IMR-90 (cell line): ENCODE data around the gene XRCC4. TPM values are rescaled to one million over a fixed set of nuclear protein-coding genes. Genes with fewer than 3 reads are reported as not detected.

Source experiments
- ATAC-seq: fragments of 200-7000 bp; cut with Tn5 transposase; 2 replicates; pipeline ENCODE4 v1.9.1; 2020; ENCODE audit warnings: low read depth, mild to moderate bottlenecking, moderate library complexity
- BruUV-seq: library from RNA; stranded (reverse); fragments of 400-500 nt; replicated peaks from 2 replicates; lab custom pipeline; 2021; lab: Mats Ljungman, UMichigan
- CTCF ChIA-PET: fragments of 300-600 bp; formaldehyde crosslinking; extraction: SDS; loops from one replicate; lab custom pipeline; 2021; ENCODE audit warnings: antibody characterized with exemption; lab: Yijun Ruan, JAX
- POLR2A ChIA-PET: fragments of 300-600 bp; sonication (Branson Sonifier 250); formaldehyde crosslinking; loops from one replicate; lab custom pipeline; 2022; ENCODE audit warnings: antibody characterized with exemption; ENCODE audit not compliant: unreplicated experiment; lab: Charles Lee
- DNase-seq: peaks from one replicate; pipeline ENCODE4 v3.0.0; 2013
- H2AFZ ChIP-seq: replicated peaks from 2 replicates; pipeline ENCODE3; 2013; ENCODE audit warnings: low read length, mild to moderate bottlenecking; ENCODE audit not compliant: poor library complexity
- H2AK5ac ChIP-seq: 2 replicates; pipeline ENCODE4 v1.6.1; 2013; ENCODE audit warnings: low read depth, low read length, inconsistent platforms
- H2AK9ac ChIP-seq: replicated peaks from 2 replicates; pipeline ENCODE3; 2013; ENCODE audit warnings: mild to moderate bottlenecking, low read depth, low read length, moderate library complexity; ENCODE audit not compliant: poor library complexity
- H2BK120ac ChIP-seq: 2 replicates; pipeline ENCODE4 v1.6.1; 2013; ENCODE audit warnings: low read depth, low read length, inconsistent platforms
- H2BK15ac ChIP-seq: 3 replicates; pipeline ENCODE4 v1.6.1; 2013; ENCODE audit warnings: low read depth, low read length, inconsistent platforms
- H2BK20ac ChIP-seq: 2 replicates; pipeline ENCODE4 v1.6.1; 2013; ENCODE audit warnings: low read depth, mild to moderate bottlenecking, inconsistent platforms, low read length, moderate library complexity
- H2BK5ac ChIP-seq: 2 replicates; pipeline ENCODE4 v1.6.1; 2013; ENCODE audit warnings: mild to moderate bottlenecking, low read depth, low read length, inconsistent platforms; ENCODE audit not compliant: poor library complexity, severe bottlenecking
- H3K14ac ChIP-seq: replicated peaks from 2 replicates; pipeline ENCODE4 v1.6.1; 2013; ENCODE audit warnings: low read depth, low read length, inconsistent platforms
- H3K18ac ChIP-seq: 2 replicates; pipeline ENCODE4 v1.6.1; 2013; ENCODE audit warnings: low read depth, low read length, control low read depth
- H3K23ac ChIP-seq: 2 replicates; pipeline ENCODE4 v1.6.1; 2013; ENCODE audit warnings: low read depth, low read length, inconsistent platforms
- H3K27ac ChIP-seq: 2 replicates; pipeline ENCODE4 v1.5.1; 2013; ENCODE audit warnings: mild to moderate bottlenecking, control low read depth, low read length; ENCODE audit not compliant: insufficient read depth
- H3K27me3 ChIP-seq: 2 replicates; pipeline ENCODE4 v1.6.1; 2013; ENCODE audit warnings: low read length; ENCODE audit not compliant: control insufficient read depth, insufficient read depth
- H3K36me3 ChIP-seq: 2 replicates; pipeline ENCODE4 v1.6.1; 2013; ENCODE audit warnings: low read length, mixed read lengths; ENCODE audit not compliant: control insufficient read depth, insufficient read depth
- H3K4ac ChIP-seq: 2 replicates; pipeline ENCODE4 v1.6.1; 2013; ENCODE audit warnings: low read depth, low read length, inconsistent platforms
- H3K4me1 ChIP-seq: 2 replicates; pipeline ENCODE4 v1.6.1; 2013; ENCODE audit warnings: low read length, mixed read lengths; ENCODE audit not compliant: control insufficient read depth, insufficient read depth
- H3K4me2 ChIP-seq: 2 replicates; pipeline ENCODE4 v1.6.1; 2013; ENCODE audit warnings: low read depth, mild to moderate bottlenecking, control low read depth, low read length, moderate library complexity
- H3K4me3 ChIP-seq: 2 replicates; pipeline ENCODE4 v1.5.1; 2013; ENCODE audit warnings: low read depth, mild to moderate bottlenecking, control low read depth, low read length, moderate library complexity; ENCODE audit not compliant: insufficient read depth
- H3K56ac ChIP-seq: 2 replicates; pipeline ENCODE4 v1.6.1; 2013; ENCODE audit warnings: low read length, inconsistent platforms; ENCODE audit not compliant: insufficient read depth; ENCODE audit errors: extremely low read depth
- H3K79me1 ChIP-seq, 2 experiments: 2 replicates each; pipeline ENCODE4 v1.6.1; 2013; ENCODE audit warnings: low read length in 2 of 2, inconsistent platforms in 1 of 2, low read depth in 1 of 2
- H3K9ac ChIP-seq: 2 replicates; pipeline ENCODE4 v1.6.1; 2013; ENCODE audit warnings: low read depth, low read length, control low read depth
- H3K9me1 ChIP-seq: 2 replicates; pipeline ENCODE4 v1.6.1; 2013; ENCODE audit warnings: low read length, inconsistent platforms; ENCODE audit not compliant: insufficient read depth
- H3K9me3 ChIP-seq: 2 replicates; pipeline ENCODE4 v1.6.1; 2013; ENCODE audit warnings: low read length; ENCODE audit not compliant: control insufficient read depth, insufficient read depth
- H4K20me1 ChIP-seq: 2 replicates; pipeline ENCODE4 v1.6.1; 2013; ENCODE audit warnings: low read length, inconsistent platforms; ENCODE audit not compliant: insufficient read depth
- H4K5ac ChIP-seq: 2 replicates; pipeline ENCODE4 v1.6.1; 2013; ENCODE audit warnings: mild to moderate bottlenecking, low read depth, low read length, control low read depth
- H4K8ac ChIP-seq, 2 experiments: 2 replicates each; pipeline ENCODE4 v1.6.1; 2013; ENCODE audit warnings: low read depth in 2 of 2, low read length in 2 of 2, control low read depth in 1 of 2, inconsistent platforms in 1 of 2
- H4K91ac ChIP-seq: 2 replicates; pipeline ENCODE4 v1.6.1; 2013; ENCODE audit warnings: low read depth, low read length, inconsistent platforms; ENCODE audit not compliant: insufficient read depth
- BHLHE40 ChIP-seq: fragments of 150-350 bp; IDR thresholded peaks from 2 replicates; pipeline ENCODE4 v1.6.1; 2016; ENCODE audit warnings: mild to moderate bottlenecking, low read depth, low read length
- CHD1 ChIP-seq: IDR thresholded peaks from 2 replicates; pipeline ENCODE4 v1.6.1; 2012; ENCODE audit warnings: low read depth, low read length, improper control_type of control experiment
- FOS ChIP-seq: fragments of 150-350 bp; IDR thresholded peaks from 2 replicates; pipeline ENCODE4 v1.6.1; 2016; ENCODE audit warnings: low read depth, low read length
- MAFK ChIP-seq: IDR thresholded peaks from 2 replicates; pipeline ENCODE4 v1.6.1; 2012; ENCODE audit warnings: low read depth, low read length, improper control_type of control experiment
- NFE2L2 ChIP-seq: fragments of 150-350 bp; IDR thresholded peaks from 2 replicates; pipeline ENCODE4 v1.6.1; 2016; ENCODE audit warnings: low read depth, mild to moderate bottlenecking, low read length
- RAD21 ChIP-seq: IDR thresholded peaks from 2 replicates; pipeline ENCODE4 v1.6.1; 2012; ENCODE audit warnings: low read length, improper control_type of control experiment
- RCOR1 ChIP-seq: IDR thresholded peaks from 2 replicates; pipeline ENCODE4 v1.6.1; 2012; ENCODE audit warnings: mild to moderate bottlenecking, low read length, improper control_type of control experiment; ENCODE audit not compliant: insufficient replicate concordance
- SMC3 ChIP-seq: fragments of 150-350 bp; IDR thresholded peaks from 2 replicates; pipeline ENCODE4 v1.6.1; 2016; ENCODE audit warnings: low read depth, mild to moderate bottlenecking, antibody characterized with exemption, low read length, moderate library complexity
- WGBS, 2 experiments: methylation state at CpG; one replicate each; pipeline versions ENCODE4 v1.1.5 to v1.1.7; 2013; ENCODE audit warnings: missing lambda C conversion rate in 2 of 2; ENCODE audit not compliant: insufficient read length in 1 of 2; ENCODE audit errors: extremely low coverage in 2 of 2; 5-methylcytosine and 5-hydroxymethylcytosine counted together
- dilution Hi-C: fragments of 300-500 bp; cut with HindIII; formaldehyde crosslinking; loops from one replicate; pipeline ENCODE4 v1.14.3; 2018; ENCODE audit warnings: low sequenced_read_pairs; ENCODE audit not compliant: unreplicated experiment
- in situ Hi-C: fragments of 300-500 bp; cut with MboI; formaldehyde crosslinking; loops from 3 replicates; pipeline ENCODE4 v1.14.3; 2019; ENCODE audit warnings: low sequenced_read_pairs, inconsistent platforms, mixed read lengths
- intact Hi-C: fragments of 100-400 bp; cut with micrococcal nuclease; formaldehyde crosslinking; loops from 2 replicates; pipeline ENCODE4 v1.10.0; 2022
- polyA plus RNA-seq, 3 experiments: library from polyadenylated mRNA; depleted of rRNA; stranded (reverse); fragments of >200 nt; gene quantifications; 2 replicates each; pipeline ENCODE4 v1.2.3, GENCODE V29; 2012; ENCODE audit warnings: low replicate concordance in 1 of 3
- total RNA-seq: library from RNA; depleted of rRNA; stranded (reverse); fragments of >200 nt; gene quantifications from 2 replicates; pipeline ENCODE4 v1.2.3, GENCODE V29; 2012
- TF ChIP-seq, protein P1 (sequence below): fragments of 150-350 bp; IDR thresholded peaks from 2 replicates; pipeline ENCODE4 v1.6.1; 2016; ENCODE audit warnings: low read depth, mild to moderate bottlenecking, low read length, moderate library complexity, borderline replicate concordance
- TF ChIP-seq, protein P2 (sequence below): fragments of 150-350 bp; IDR thresholded peaks from 2 replicates; pipeline ENCODE4 v1.6.1; 2017; ENCODE audit warnings: mild to moderate bottlenecking, antibody characterized with exemption, low read length, low read depth

Gene XRCC4
- total and polyA plus RNA-seq, 2 of the 4 experiments (the other 2 are of a cell fraction) = 3.5 to 4.7 TPM

GRCh38 chr5:83049370-83049885, 27.9 kb upstream of the XRCC4 start:
- Histone ChIP-seq H4K20me1 (no peaks in the 10 kb centered on the region), H2AFZ (no peak overlapping the region), H3K4me3 (no peak overlapping the region), H3K27ac (no peak overlapping the region), H2BK120ac (no peak overlapping the region), H4K8ac (no peak overlapping the region), H2BK5ac (no peak overlapping the region), H2BK15ac (no peak overlapping the region), H3K9me3 (no peaks in the 10 kb centered on the region), H2AK9ac (no peak overlapping the region), H3K23ac (no peak overlapping the region), H4K5ac (no peak overlapping the region), H3K18ac (no peak overlapping the region), H3K9ac (no peak overlapping the region), H2BK20ac (no peak overlapping the region), H3K79me1 (peaks cover 0 to 8% of the 10 kb centered on the region in 2 experiments; a peak in 2 of 4 replicates), H3K9me1 (no peaks in the 10 kb centered on the region), H3K4me2 (no peak overlapping the region), H3K56ac (no peak overlapping the region), H3K4ac (no peak overlapping the region), H3K14ac (no peak overlapping the region), H3K4me1 (no peaks in the 10 kb centered on the region), H4K91ac (no peak overlapping the region), H3K27me3 (no peaks in the 10 kb centered on the region), H2AK5ac (no peak overlapping the region), H3K36me3 (peaks cover 15% of the 10 kb centered on the region)
- dilution Hi-C loops = no loop called here
- ATAC-seq = no peak; the same call in 1 of the 2 replicates
- POLR2A ChIA-PET = no interaction called here
- no CpG with 5 or more reads among the region's 3 CpGs for WGBS, 2 experiments
- no peak for DNase-seq
- BruUV-seq = no TSS peak
- TF ChIP-seq RCOR1 = no peak
- TF ChIP-seq, protein P1, sequence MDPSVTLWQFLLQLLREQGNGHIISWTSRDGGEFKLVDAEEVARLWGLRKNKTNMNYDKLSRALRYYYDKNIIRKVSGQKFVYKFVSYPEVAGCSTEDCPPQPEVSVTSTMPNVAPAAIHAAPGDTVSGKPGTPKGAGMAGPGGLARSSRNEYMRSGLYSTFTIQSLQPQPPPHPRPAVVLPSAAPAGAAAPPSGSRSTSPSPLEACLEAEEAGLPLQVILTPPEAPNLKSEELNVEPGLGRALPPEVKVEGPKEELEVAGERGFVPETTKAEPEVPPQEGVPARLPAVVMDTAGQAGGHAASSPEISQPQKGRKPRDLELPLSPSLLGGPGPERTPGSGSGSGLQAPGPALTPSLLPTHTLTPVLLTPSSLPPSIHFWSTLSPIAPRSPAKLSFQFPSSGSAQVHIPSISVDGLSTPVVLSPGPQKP = no peak
- no peak for TF ChIP-seq MAFK
- TF ChIP-seq, protein P2, sequence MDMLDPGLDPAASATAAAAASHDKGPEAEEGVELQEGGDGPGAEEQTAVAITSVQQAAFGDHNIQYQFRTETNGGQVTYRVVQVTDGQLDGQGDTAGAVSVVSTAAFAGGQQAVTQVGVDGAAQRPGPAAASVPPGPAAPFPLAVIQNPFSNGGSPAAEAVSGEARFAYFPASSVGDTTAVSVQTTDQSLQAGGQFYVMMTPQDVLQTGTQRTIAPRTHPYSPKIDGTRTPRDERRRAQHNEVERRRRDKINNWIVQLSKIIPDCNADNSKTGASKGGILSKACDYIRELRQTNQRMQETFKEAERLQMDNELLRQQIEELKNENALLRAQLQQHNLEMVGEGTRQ = no peak
- TF ChIP-seq FOS = no peak
- TF ChIP-seq RAD21 = no peak
- TF ChIP-seq NFE2L2 = no peak
- TF ChIP-seq SMC3 = no peak
- no peak for TF ChIP-seq BHLHE40
- no peak for TF ChIP-seq CHD1
- CTCF ChIA-PET = no interaction called here
- intact Hi-C loops = no loop called here
- in situ Hi-C loops = no loop called here
